Osteoblast (primary cell): ENCODE results near the gene DUOX1. TPM values are rescaled to one million over a fixed set of nuclear protein-coding genes. Genes with fewer than 3 reads are reported as not detected.

ENCODE experiments used
- DNase-seq: peaks from one replicate; pipeline ENCODE4 v3.0.0; 2011; ENCODE audit warnings: low spot score, mixed read lengths; ENCODE audit not compliant: insufficient read length; ENCODE audit errors: missing footprints
- H2AFZ ChIP-seq: 2 replicates; pipeline ENCODE4 v1.6.0; 2011; ENCODE audit warnings: mild to moderate bottlenecking, low read length
- H3K27ac ChIP-seq: 2 replicates; pipeline ENCODE4 v1.5.1; 2011; ENCODE audit warnings: mild to moderate bottlenecking, low read depth, low read length, moderate library complexity
- H3K27me3 ChIP-seq: 2 replicates; pipeline ENCODE4 v1.6.0; 2012; ENCODE audit warnings: mild to moderate bottlenecking, control low read depth, inconsistent platforms, low read length, moderate library complexity; ENCODE audit not compliant: insufficient read depth
- H3K36me3 ChIP-seq: 2 replicates; pipeline ENCODE4 v1.5.1; 2011; ENCODE audit warnings: mild to moderate bottlenecking, low read length, control low read depth, moderate library complexity; ENCODE audit not compliant: insufficient read depth
- H3K4me1 ChIP-seq: 2 replicates; pipeline ENCODE4 v1.5.1; 2011; ENCODE audit warnings: mild to moderate bottlenecking, low read length, control low read depth, moderate library complexity; ENCODE audit not compliant: insufficient read depth
- H3K4me2 ChIP-seq: 2 replicates; pipeline ENCODE4 v1.6.0; 2011; ENCODE audit warnings: mild to moderate bottlenecking, low read length; ENCODE audit not compliant: insufficient read depth
- H3K4me3 ChIP-seq: fragments of 200-600 bp; sonication (generic); 3 replicates; pipeline ENCODE4 v1.5.1; 2012; ENCODE audit warnings: mild to moderate bottlenecking, low read length, inconsistent platforms; ENCODE audit not compliant: insufficient read depth
- H3K79me2 ChIP-seq: 2 replicates; pipeline ENCODE4 v1.6.0; 2012; ENCODE audit warnings: mild to moderate bottlenecking, low read length, control low read depth, inconsistent platforms; ENCODE audit not compliant: insufficient read depth
- H3K9me3 ChIP-seq: 2 replicates; pipeline ENCODE4 v1.5.1; 2011; ENCODE audit warnings: low read depth, low read length, control low read depth
- H4K20me1 ChIP-seq: 2 replicates; pipeline ENCODE4 v1.6.0; 2012; ENCODE audit warnings: mild to moderate bottlenecking, low read length, control low read depth; ENCODE audit not compliant: insufficient read depth
- total RNA-seq: library from RNA; depleted of rRNA; stranded (reverse); fragments of >200 nt; gene quantifications from 2 replicates; pipeline ENCODE4 v1.2.3, GENCODE V29; 2012
- TF ChIP-seq, protein P1 (sequence below): IDR thresholded peaks from 2 replicates; pipeline ENCODE4 v1.5.1; 2011; ENCODE audit warnings: mild to moderate bottlenecking, low read depth, low read length, moderate library complexity; ENCODE audit errors: extremely low read depth

DUOX1 gene
- total RNA-seq, 1 donor = under 0.01 TPM

DNA sequence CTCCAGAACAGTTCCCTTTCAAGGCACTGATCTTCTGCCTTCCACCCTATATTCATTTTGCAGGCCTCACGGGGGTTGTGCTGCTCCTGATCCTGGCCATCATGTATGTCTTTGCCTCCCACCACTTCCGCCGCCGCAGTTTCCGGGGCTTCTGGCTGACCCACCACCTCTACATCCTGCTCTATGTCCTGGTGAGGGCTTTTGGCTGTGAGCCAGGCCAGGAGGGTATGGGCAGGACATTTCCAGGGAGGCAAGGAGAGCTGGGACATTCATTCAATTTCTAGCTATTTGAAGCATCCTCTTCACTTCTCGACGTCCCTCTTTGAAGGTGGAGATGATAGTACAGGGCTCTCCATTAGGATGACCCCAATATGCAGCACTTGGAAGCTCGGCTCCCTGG lies 25.9 kb downstream of the DUOX1 start:
- H3K36me3 ChIP-seq = no peaks in the 10 kb centered on the region
- peaks cover 20% of the 10 kb centered on the region for H3K4me1 ChIP-seq
- H2AFZ ChIP-seq = no peak overlapping the region
- no peak overlapping the region for H3K27ac ChIP-seq
- no peaks in the 10 kb centered on the region for H3K27me3 ChIP-seq
- no peak overlapping the region for H3K4me3 ChIP-seq
- TF ChIP-seq, protein P1, sequence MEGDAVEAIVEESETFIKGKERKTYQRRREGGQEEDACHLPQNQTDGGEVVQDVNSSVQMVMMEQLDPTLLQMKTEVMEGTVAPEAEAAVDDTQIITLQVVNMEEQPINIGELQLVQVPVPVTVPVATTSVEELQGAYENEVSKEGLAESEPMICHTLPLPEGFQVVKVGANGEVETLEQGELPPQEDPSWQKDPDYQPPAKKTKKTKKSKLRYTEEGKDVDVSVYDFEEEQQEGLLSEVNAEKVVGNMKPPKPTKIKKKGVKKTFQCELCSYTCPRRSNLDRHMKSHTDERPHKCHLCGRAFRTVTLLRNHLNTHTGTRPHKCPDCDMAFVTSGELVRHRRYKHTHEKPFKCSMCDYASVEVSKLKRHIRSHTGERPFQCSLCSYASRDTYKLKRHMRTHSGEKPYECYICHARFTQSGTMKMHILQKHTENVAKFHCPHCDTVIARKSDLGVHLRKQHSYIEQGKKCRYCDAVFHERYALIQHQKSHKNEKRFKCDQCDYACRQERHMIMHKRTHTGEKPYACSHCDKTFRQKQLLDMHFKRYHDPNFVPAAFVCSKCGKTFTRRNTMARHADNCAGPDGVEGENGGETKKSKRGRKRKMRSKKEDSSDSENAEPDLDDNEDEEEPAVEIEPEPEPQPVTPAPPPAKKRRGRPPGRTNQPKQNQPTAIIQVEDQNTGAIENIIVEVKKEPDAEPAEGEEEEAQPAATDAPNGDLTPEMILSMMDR = no peak
- H3K9me3 ChIP-seq = no peaks in the 10 kb centered on the region
- no peak overlapping the region for H3K4me2 ChIP-seq
- DNase-seq = no peak
- H3K79me2 ChIP-seq = no peaks in the 10 kb centered on the region
- no peaks in the 10 kb centered on the region for H4K20me1 ChIP-seq

DNA sequence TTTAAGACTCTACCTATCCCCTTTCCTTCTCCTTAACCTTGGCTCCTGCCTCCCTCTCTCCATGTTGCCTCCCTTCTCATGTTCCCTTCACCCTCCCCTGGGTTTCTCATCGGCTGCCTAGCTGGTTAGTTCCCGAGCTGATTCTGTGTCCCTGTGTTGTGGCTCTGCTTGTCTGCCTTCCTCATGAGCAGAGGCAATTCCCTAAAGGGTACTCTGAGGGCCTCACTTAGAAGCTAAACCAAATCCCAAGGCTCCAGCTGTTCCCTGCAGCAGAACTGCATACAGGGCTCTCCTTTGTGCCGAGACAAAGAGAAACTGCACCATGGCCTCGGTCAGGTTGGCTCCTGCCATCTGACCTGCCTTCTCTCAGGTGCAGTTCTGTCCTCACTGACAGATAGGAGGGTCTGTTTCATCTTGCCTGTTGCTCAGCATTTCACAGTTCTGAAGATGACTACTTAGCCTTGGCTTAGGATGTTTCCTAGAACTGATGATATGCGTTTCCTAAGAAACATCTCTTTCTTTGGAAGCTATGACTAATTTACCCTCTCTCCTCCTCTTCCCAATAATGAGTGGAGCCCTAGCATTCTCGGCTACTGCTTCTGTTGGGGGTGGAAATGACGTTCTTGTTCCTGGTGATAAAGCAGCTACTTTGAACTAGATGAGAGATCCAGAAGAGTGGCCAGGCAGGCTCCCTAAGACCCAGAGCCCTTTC lies 27.1 kb downstream of the DUOX1 start:
- Histone ChIP-seq H3K79me2 (no peaks in the 10 kb centered on the region), H3K4me2 (peak overlapping the region; percentile 58), H3K36me3 (no peaks in the 10 kb centered on the region), H4K20me1 (no peaks in the 10 kb centered on the region), H3K4me3 (peak overlapping the region; percentile 6), H3K27me3 (no peaks in the 10 kb centered on the region), H2AFZ (peak overlapping the region; percentile 27), H3K27ac (peak overlapping the region; percentile 94), H3K9me3 (no peaks in the 10 kb centered on the region), H3K4me1 (peaks cover 20% of the 10 kb centered on the region)
- peak; percentile 97 for DNase-seq
- TF ChIP-seq, protein P1 = no peak

DNA sequence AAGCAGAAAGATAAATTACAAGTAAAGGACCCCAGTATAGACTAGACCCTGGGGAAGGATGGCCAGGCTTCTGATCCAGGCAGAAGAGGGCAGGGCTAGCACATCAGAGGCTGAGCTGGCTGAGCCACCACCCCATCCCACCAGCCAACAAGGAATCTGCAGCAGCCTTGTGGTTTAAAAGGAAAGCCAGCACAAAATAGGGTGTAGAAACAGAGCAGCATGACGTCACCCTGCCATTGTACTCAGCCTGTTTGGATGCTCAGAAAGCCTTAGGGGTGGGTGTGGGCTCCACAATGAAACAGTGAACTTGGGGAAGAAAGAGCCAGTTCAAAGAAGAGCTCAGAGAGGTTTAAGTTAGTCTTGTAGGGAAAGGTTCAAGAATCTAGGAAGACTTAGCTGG lies 28.2 kb downstream of the DUOX1 start:
- peak overlapping the region; percentile 35 for H2AFZ ChIP-seq
- no peaks in the 10 kb centered on the region for H3K9me3 ChIP-seq
- H3K36me3 ChIP-seq = no peaks in the 10 kb centered on the region
- H3K4me3 ChIP-seq = no peak overlapping the region
- H3K4me2 ChIP-seq = peak overlapping the region; percentile 36
- TF ChIP-seq, protein P1 = no peak
- peak; percentile 97 for DNase-seq
- no peaks in the 10 kb centered on the region for H4K20me1 ChIP-seq
- peak overlapping the region; percentile 94 for H3K27ac ChIP-seq
- H3K27me3 ChIP-seq = no peaks in the 10 kb centered on the region
- peaks cover 27% of the 10 kb centered on the region for H3K4me1 ChIP-seq
- H3K79me2 ChIP-seq = peaks cover 2% of the 10 kb centered on the region

DNA sequence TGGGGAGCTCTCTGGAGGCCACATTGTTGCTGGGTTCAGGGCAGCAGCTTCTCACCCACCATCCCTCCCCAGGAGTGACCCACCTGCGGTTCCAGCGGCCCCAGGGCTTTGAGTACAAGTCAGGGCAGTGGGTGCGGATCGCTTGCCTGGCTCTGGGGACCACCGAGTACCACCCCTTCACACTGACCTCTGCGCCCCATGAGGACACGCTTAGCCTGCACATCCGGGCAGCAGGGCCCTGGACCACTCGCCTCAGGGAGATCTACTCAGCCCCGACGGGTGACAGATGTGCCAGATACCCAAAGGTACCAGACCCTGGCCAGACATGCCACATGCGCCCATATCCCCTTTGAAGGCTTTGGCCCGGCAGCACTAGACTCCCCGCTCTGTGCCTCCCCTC lies 31.9 kb downstream of the DUOX1 start:
- Histone ChIP-seq H3K79me2 (peaks cover 2% of the 10 kb centered on the region), H3K36me3 (no peaks in the 10 kb centered on the region), H4K20me1 (no peaks in the 10 kb centered on the region), H3K4me3 (no peak overlapping the region), H3K9me3 (no peaks in the 10 kb centered on the region), H2AFZ (no peak overlapping the region), H3K4me1 (peaks cover 31% of the 10 kb centered on the region), H3K27ac (peak overlapping the region; percentile 74), H3K27me3 (no peaks in the 10 kb centered on the region), H3K4me2 (no peak overlapping the region)
- TF ChIP-seq, protein P1 = no peak
- no peak for DNase-seq
